Upper lobe of right lung (tissue), 1 donor: ENCODE results near the gene RPS27L. TPM values are rescaled to one million over a fixed set of nuclear protein-coding genes. Genes with fewer than 3 reads are reported as not detected.
"Not testable (repeated sequence)": the region's sequence is repeated elsewhere in the genome, so short reads cannot be mapped to it uniquely, and the experiment has no call there.

ENCODE experiments used
- ATAC-seq: fragments of 200-7000 bp; cut with Tn5 transposase; one replicate; pipeline ENCODE4 v1.9.1; 2020; ENCODE audit warnings: mild to moderate bottlenecking, moderate library complexity
- DNase-seq: peaks from one replicate; pipeline ENCODE4 v3.0.0-alpha.2; 2020
- H3K27ac ChIP-seq: fragments of 200-600 bp; one replicate; pipeline ENCODE4 v1.8.0; 2022
- H3K27me3 ChIP-seq: fragments of 200-600 bp; one replicate; pipeline ENCODE4 v1.8.0; 2022; ENCODE audit warnings: mild to moderate bottlenecking
- H3K36me3 ChIP-seq: fragments of 200-600 bp; one replicate; pipeline ENCODE4 v1.8.0; 2022
- H3K4me1 ChIP-seq: fragments of 200-600 bp; one replicate; pipeline ENCODE4 v1.8.0; 2022
- H3K4me3 ChIP-seq: fragments of 200-600 bp; one replicate; pipeline ENCODE4 v1.8.0; 2022; ENCODE audit warnings: mild to moderate bottlenecking
- H3K9me3 ChIP-seq: fragments of 200-600 bp; one replicate; pipeline ENCODE4 v1.8.0; 2022
- CTCF ChIP-seq: fragments of 200-600 bp; IDR thresholded peaks from one replicate; pipeline ENCODE4 v1.8.0; 2022; ENCODE audit warnings: antibody characterized with exemption
- intact Hi-C: fragments of 100-400 bp; cut with DNase I; formaldehyde crosslinking; loops from one replicate; pipeline ENCODE4 v1.11.0; 2022
- total RNA-seq: library from RNA; stranded (reverse); fragmentation: NEBNext Ultra II Directional; extraction: Animal tissue kit (Norgen Biotek cat#: 25700); gene quantifications from one replicate; pipeline ENCODE4 v1.2.1, GENCODE V29; 2021
- donor health status: DM: no; HTN: yes; CAD: no; lungs with severe emphysema.

Gene RPS27L
- total RNA-seq, 1 donor from 2014 or later: 196 TPM

GRCh38 chr15:63103416-63103815 is 53.9 kb downstream of the RPS27L start:
- no peaks in the 10 kb centered on the region for H3K4me1 ChIP-seq
- ATAC-seq (no peak), DNase-seq (no peak)
- no peaks in the 10 kb centered on the region for H3K9me3 ChIP-seq
- no peak overlapping the region for H3K27ac ChIP-seq
- no peak overlapping the region for H3K4me3 ChIP-seq
- TF ChIP-seq CTCF: no peak
- H3K27me3 ChIP-seq: no peaks in the 10 kb centered on the region
- intact Hi-C loops: no loop called here
- H3K36me3 ChIP-seq: no peaks in the 10 kb centered on the region

GRCh38 chr15:63099581-63099980 is 57.7 kb downstream of the RPS27L start:
- H3K27me3 ChIP-seq, intact Hi-C loops, DNase-seq, H3K4me1 ChIP-seq, H3K9me3 ChIP-seq, H3K36me3 ChIP-seq, H3K27ac ChIP-seq, ATAC-seq, H3K4me3 ChIP-seq: not testable (repeated sequence)

- H3K27me3 ChIP-seq, H3K4me3 ChIP-seq, ATAC-seq, H3K9me3 ChIP-seq, intact Hi-C loops, H3K36me3 ChIP-seq, H3K4me1 ChIP-seq, H3K27ac ChIP-seq, DNase-seq: not testable (repeated sequence)
These were observed 58.4 kb downstream of the RPS27L start for GRCh38 chr15:63098901-63099300.

Other genes with a start within 250 kb of the RPS27L start
- 229 TPM for gene TPM1, start 114.7 kb downstream of the RPS27L start, total RNA-seq
- 24.8 TPM for gene LACTB, start 35.6 kb downstream of the RPS27L start, total RNA-seq
- gene RAB8B, start 32.1 kb upstream of the RPS27L start, total RNA-seq: 54.5 TPM
- 20.0 TPM for gene APH1B, start 120.1 kb upstream of the RPS27L start, total RNA-seq
- 6.7 TPM for gene CA12, start 224.4 kb upstream of the RPS27L start, total RNA-seq